ENCODE measurements around the gene NET1.

NET1 gene

GRCh38 chr10:5482016-5482415, 69.7 kb downstream of the NET1 start:
- H3K4me3 ChIP-seq (ENCODE audit: low read depth, low read length), result no peak overlapping the region
- in situ Hi-C loops (cut with HindIII; ENCODE audit: low sequenced_read_pairs), result no loop called here
- TF ChIP-seq CTCF (IDR thresholded peaks at IDR 0.05; ENCODE audit: low read depth, low read length, missing control alignments), result no peak
- no peak for DNase-seq (ENCODE audit: low read depth)

- in situ Hi-C loops (cut with HindIII; ENCODE audit: low sequenced_read_pairs), result no loop called here
- DNase-seq (ENCODE audit: low read depth), result no peak
- no peak for TF ChIP-seq CTCF (IDR thresholded peaks at IDR 0.05; ENCODE audit: low read depth, low read length, missing control alignments)
- no peak overlapping the region for H3K4me3 ChIP-seq (ENCODE audit: low read depth, low read length)
These were observed 71.8 kb downstream of the NET1 start for GRCh38 chr10:5484205-5484604.

- TF ChIP-seq CTCF (IDR thresholded peaks at IDR 0.05; ENCODE audit: low read depth, low read length, missing control alignments), result no peak
- in situ Hi-C loops (cut with HindIII; ENCODE audit: low sequenced_read_pairs), result no loop called here
- H3K4me3 ChIP-seq (ENCODE audit: low read depth, low read length), result no peak overlapping the region
- DNase-seq (ENCODE audit: low read depth), result no peak
These were observed 72.9 kb downstream of the NET1 start for GRCh38 chr10:5485290-5485689.

GRCh38 chr10:5485948-5486852, 73.8 kb downstream of the NET1 start:
- TF ChIP-seq CTCF (IDR thresholded peaks at IDR 0.05; ENCODE audit: low read depth, low read length, missing control alignments), result no peak
- DNase-seq (ENCODE audit: low read depth), result no peak
- in situ Hi-C loops (cut with HindIII; ENCODE audit: low sequenced_read_pairs), result no loop called here
- H3K4me3 ChIP-seq (ENCODE audit: low read depth, low read length), result no peak overlapping the region

GRCh38 chr10:5486853-5487235, 74.5 kb downstream of the NET1 start:
- no peak for DNase-seq (ENCODE audit: low read depth)
- in situ Hi-C loops (cut with HindIII; ENCODE audit: low sequenced_read_pairs), result no loop called here
- TF ChIP-seq CTCF (IDR thresholded peaks at IDR 0.05; ENCODE audit: low read depth, low read length, missing control alignments), result no peak
- H3K4me3 ChIP-seq (ENCODE audit: low read depth, low read length), result no peak overlapping the region

- no peak overlapping the region for H3K4me3 ChIP-seq (ENCODE audit: low read depth, low read length)
- DNase-seq (ENCODE audit: low read depth), result no peak
- in situ Hi-C loops (cut with HindIII; ENCODE audit: low sequenced_read_pairs), result no loop called here
- no peak for TF ChIP-seq CTCF (IDR thresholded peaks at IDR 0.05; ENCODE audit: low read depth, low read length, missing control alignments)
These were observed 76.2 kb downstream of the NET1 start for GRCh38 chr10:5488272-5489161.

Data from astrocyte of the cerebellum (primary cell).